ENCODE measurements around the gene ADAMTS9.

The ADAMTS9 gene

DNA sequence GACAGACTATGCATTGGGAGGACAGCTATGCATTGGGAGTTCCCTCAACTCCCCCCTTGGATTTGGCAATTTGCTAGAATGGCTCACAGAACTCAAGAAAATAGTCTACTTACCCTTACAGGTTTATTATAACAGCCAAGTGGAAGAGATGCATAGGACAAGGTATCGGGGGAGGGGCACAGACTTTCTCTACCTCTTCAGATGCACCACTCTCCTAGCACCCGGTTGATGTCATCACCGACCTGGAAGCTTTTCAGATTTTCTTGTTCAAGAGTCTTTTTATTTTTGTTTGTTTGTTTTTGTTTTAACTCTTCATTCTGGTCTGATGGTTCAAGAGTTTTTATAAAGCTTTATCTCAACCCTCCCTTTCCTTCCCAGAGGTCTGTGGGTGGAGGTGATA is 20.7 kb upstream of the ADAMTS9 start:
- H3K4me3 ChIP-seq (replicated peaks; ENCODE audit: low read depth, low read length) = no peak overlapping the region
- no peak for DNase-seq (ENCODE audit: extremely low read depth, low read depth)
- TF ChIP-seq, protein P1, sequence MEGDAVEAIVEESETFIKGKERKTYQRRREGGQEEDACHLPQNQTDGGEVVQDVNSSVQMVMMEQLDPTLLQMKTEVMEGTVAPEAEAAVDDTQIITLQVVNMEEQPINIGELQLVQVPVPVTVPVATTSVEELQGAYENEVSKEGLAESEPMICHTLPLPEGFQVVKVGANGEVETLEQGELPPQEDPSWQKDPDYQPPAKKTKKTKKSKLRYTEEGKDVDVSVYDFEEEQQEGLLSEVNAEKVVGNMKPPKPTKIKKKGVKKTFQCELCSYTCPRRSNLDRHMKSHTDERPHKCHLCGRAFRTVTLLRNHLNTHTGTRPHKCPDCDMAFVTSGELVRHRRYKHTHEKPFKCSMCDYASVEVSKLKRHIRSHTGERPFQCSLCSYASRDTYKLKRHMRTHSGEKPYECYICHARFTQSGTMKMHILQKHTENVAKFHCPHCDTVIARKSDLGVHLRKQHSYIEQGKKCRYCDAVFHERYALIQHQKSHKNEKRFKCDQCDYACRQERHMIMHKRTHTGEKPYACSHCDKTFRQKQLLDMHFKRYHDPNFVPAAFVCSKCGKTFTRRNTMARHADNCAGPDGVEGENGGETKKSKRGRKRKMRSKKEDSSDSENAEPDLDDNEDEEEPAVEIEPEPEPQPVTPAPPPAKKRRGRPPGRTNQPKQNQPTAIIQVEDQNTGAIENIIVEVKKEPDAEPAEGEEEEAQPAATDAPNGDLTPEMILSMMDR (IDR thresholded peaks at IDR 0.05; ENCODE audit: low read depth, low read length, missing control alignments) = no peak

DNA sequence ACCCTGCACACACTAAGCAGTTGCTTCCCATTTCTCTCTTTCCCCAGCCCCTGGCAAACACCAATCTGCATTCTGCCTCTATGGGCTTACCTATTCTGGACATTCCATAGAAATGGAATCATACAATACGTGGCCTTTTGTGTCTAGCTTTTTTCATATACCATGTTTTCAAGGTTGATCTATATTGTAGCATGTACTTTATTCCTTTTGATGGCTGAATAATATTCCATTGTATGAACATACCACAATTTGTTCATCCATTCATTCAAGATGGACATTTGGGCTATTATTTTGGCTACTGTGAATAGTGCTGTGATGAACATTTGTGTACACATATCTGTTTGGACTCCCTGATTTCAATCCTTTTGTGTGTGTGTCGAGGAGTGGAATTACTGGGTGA is 18.1 kb upstream of the ADAMTS9 start:
- TF ChIP-seq, protein P1 (IDR thresholded peaks at IDR 0.05; ENCODE audit: low read depth, low read length, missing control alignments) = no peak
- no peak for DNase-seq (ENCODE audit: extremely low read depth, low read depth)
- no peak overlapping the region for H3K4me3 ChIP-seq (replicated peaks; ENCODE audit: low read depth, low read length)

DNA sequence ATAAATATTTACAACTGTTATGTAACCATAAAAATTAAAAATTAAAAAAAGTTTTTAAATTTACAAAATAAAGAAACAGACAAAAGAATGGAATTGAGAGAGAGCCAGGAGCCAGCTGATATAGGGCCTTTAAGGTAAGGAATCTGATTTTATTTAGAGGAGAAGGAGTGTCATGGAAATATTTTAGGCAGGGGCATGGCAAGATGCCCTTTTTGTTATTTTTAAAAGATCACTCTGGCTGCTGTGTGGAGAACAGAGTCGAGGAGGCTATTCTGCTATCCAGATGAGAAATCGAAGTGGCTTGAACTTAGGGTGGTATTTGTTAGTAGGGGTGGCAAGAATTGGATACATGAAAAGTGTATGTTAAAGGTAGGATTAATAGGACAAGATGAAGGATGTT is 9.1 kb upstream of the ADAMTS9 start:
- DNase-seq (ENCODE audit: extremely low read depth, low read depth) = no peak
- no peak overlapping the region for H3K4me3 ChIP-seq (replicated peaks; ENCODE audit: low read depth, low read length)
- TF ChIP-seq, protein P1 (IDR thresholded peaks at IDR 0.05; ENCODE audit: low read depth, low read length, missing control alignments) = no peak

DNA sequence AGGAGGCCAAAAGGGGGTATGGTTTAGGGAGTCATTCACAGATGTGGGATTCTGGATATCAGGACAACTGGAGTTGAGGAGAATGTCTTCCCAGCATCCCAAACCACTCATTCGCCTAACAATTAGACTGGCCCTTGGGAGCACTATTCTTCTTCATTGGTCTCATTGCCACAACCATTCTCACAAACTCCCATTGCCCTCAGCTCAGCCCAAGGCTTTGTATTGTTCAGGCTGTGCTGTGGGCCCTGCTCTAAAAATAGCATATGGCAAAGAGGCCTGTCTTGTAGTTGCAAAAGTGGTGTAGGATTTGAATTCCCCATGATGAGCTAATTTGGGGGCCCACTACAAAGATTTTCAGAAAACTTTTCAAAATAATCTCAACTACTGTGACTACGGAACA is 6.3 kb upstream of the ADAMTS9 start:
- no peak overlapping the region for H3K4me3 ChIP-seq (replicated peaks; ENCODE audit: low read depth, low read length)
- TF ChIP-seq, protein P1 (IDR thresholded peaks at IDR 0.05; ENCODE audit: low read depth, low read length, missing control alignments) = no peak
- no peak for DNase-seq (ENCODE audit: extremely low read depth, low read depth)

DNA sequence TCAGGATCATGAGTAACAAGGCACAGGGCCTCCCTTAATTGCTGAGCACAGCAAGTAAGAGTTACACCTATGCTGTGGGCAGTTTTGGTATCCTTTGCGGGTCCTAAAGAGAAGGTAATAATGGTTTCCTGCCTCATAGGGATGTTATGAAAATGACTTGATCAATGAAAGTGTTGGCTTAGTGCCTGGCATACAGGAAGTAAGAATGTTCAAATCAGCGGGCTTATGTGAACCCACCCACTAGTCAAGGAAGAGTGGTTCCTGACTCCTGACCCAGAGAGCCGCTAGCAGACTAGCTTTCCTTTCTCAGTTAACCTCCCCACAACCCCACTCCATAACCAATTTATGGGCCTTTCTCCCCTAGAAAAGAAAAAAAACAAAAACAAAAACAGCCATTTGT is 5.2 kb upstream of the ADAMTS9 start:
- no peak overlapping the region for H3K4me3 ChIP-seq (replicated peaks; ENCODE audit: low read depth, low read length)
- TF ChIP-seq, protein P1 (IDR thresholded peaks at IDR 0.05; ENCODE audit: low read depth, low read length, missing control alignments) = no peak
- DNase-seq (ENCODE audit: extremely low read depth, low read depth) = no peak

DNA sequence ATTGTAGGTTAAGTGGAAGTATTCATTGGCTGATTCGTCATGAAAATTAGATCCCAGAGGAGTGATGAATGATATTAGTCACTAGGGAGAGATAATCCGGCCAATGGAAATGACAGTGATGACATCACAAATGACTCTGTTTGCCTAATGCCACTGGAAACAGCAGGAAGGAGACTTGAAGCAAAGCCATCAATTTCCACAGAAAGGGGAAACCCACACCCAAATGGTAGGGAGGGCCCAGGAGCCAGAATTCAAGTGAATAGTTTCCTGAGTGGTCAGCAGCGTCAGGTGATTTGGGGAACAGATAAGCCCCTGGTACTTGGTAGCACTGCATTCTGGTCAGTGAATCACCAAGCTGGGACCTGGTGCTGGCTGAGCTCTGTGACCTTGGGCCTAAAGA is 3.3 kb upstream of the ADAMTS9 start:
- H3K4me3 ChIP-seq (replicated peaks; ENCODE audit: low read depth, low read length) = no peak overlapping the region
- TF ChIP-seq, protein P1 (IDR thresholded peaks at IDR 0.05; ENCODE audit: low read depth, low read length, missing control alignments) = no peak
- DNase-seq (ENCODE audit: extremely low read depth, low read depth) = no peak

DNA sequence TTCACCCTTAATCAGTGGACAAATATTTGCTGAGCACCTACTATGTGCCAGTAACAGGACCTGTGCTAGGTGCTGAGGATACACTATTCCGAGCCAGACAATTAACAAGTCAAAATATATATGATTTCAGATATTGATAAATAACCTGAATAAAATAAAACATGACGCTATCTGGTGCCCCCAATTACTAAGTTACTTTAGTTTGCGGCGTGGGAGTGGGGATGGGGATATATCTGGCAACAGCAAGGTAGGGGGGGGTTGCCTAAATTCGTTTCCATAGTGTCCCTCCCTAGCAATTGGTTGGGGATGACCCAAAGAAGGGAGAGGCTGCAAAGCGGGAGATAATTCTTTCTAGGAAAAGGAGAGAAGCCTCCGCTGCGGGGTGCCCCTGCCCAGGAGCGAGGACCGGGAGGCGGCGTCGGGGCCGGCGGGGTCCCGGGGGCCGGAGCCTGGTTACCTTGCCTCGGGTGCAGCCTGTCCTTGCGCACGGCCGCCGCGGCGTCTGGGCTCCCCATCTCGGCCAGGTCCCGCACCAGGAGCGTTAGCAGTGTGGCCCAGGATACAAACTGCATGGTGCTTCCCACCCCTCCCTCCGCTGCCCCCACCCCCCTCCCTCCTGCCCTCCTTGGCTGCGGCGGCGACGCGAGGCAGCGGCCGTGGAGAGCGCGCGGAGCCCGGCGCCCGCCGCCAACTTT is 567 bp downstream of the ADAMTS9 start:
- DNase-seq (ENCODE audit: extremely low read depth, low read depth) = no peak
- peak overlapping the region; percentile 46 for H3K4me3 ChIP-seq (replicated peaks; ENCODE audit: low read depth, low read length)
- TF ChIP-seq, protein P1 (IDR thresholded peaks at IDR 0.05; ENCODE audit: low read depth, low read length, missing control alignments) = no peak

All from HFF-Myc (cell line).